HepG2 (cell line): Measurements from ENCODE around the gene OLFM3. TPM values are rescaled to one million over a fixed set of nuclear protein-coding genes. Genes with fewer than 3 reads are reported as not detected.

ENCODE experiments used
- ATAC-seq: fragments of 200-7000 bp; cut with Tn5 transposase; 3 replicates; pipeline ENCODE4 v1.9.1; 2020; ENCODE audit warnings: mild to moderate bottlenecking, moderate library complexity
- BruUV-seq: library from RNA; stranded (reverse); fragments of 400-500 nt; replicated peaks from 2 replicates; lab custom pipeline; 2021; lab: Mats Ljungman, UMichigan
- CTCF ChIA-PET: fragments of 300-600 bp; formaldehyde crosslinking; extraction: SDS; loops from one replicate; lab custom pipeline; 2021; ENCODE audit warnings: low total read pairs, inconsistent platforms, low intra/inter-chr PET ratio; lab: Yijun Ruan, JAX
- POLR2A ChIA-PET: fragments of 350-600 bp; sonication (Branson Sonifier 250); formaldehyde crosslinking; loops from one replicate; lab custom pipeline; 2020; ENCODE audit warnings: antibody characterized with exemption, inconsistent platforms; lab: Yijun Ruan, JAX
- DNase-seq: peaks from one replicate; pipeline ENCODE4 v3.0.0-alpha.2; 2015; ENCODE audit warnings: low spot score
- FAIRE-seq: peaks from 3 replicates; lab custom pipeline; 2011; peaks lifted over from hg19 to GRCh38; lab: Jason Lieb, UNC
- H2AFZ ChIP-seq: one replicate; pipeline ENCODE4 v1.6.1; 2011; ENCODE audit warnings: low read length, inconsistent platforms
- H3K27ac ChIP-seq: fragments of 300-600 bp; 3 replicates; pipeline ENCODE4 v1.8.0; 2011; ENCODE audit warnings: mixed run types, mild to moderate bottlenecking, mixed read lengths, low read length, inconsistent platforms; ENCODE audit not compliant: insufficient read depth; ENCODE audit errors: extremely low read length
- H3K27me3 ChIP-seq, 2 experiments: fragments of 200-600 bp in 1 of 2; 2 replicates in 1 of 2; 3 replicates in 1 of 2; pipeline versions ENCODE4 v1.6.0 to v1.8.0; 2011; ENCODE audit warnings: low read length in 2 of 2, mild to moderate bottlenecking in 2 of 2, moderate library complexity in 2 of 2, inconsistent platforms in 1 of 2; ENCODE audit not compliant: insufficient read depth in 2 of 2, control insufficient read depth in 1 of 2
- H3K36me3 ChIP-seq, 2 experiments: fragments of 200-600 bp in 1 of 2; replicated peaks in 1 of 2; 2 replicates in 1 of 2; 3 replicates in 1 of 2; pipeline versions ENCODE4 v1.5.1 to v1.8.0; 2011; ENCODE audit warnings: low read length in 2 of 2, inconsistent platforms in 1 of 2; ENCODE audit not compliant: insufficient read depth in 2 of 2, control insufficient read depth in 1 of 2
- H3K4me1 ChIP-seq: 2 replicates; pipeline ENCODE4 v1.5.1; 2012; ENCODE audit warnings: low read length, inconsistent platforms; ENCODE audit not compliant: insufficient read depth
- H3K4me2 ChIP-seq: 2 replicates; pipeline ENCODE4 v1.6.0; 2011; ENCODE audit warnings: low read depth, low read length, inconsistent platforms
- H3K4me3 ChIP-seq, 3 experiments: fragments of 200-600 bp in 1 of 3; sonication (generic), shearing (Covaris generic) in 1 of 3; replicated peaks in 1 of 3; 2 replicates each; pipeline ENCODE4 v1.5.1; 2011 to 2016; ENCODE audit warnings: low read length in 3 of 3, inconsistent platforms in 2 of 3, low read depth in 2 of 3, mild to moderate bottlenecking in 2 of 3, control low read depth in 1 of 3, mixed read lengths in 1 of 3; ENCODE audit not compliant: insufficient read depth in 1 of 3
- H3K79me2 ChIP-seq: one replicate; pipeline ENCODE4 v1.6.1; 2011; ENCODE audit warnings: low read length, inconsistent platforms; ENCODE audit not compliant: insufficient read depth
- H3K9ac ChIP-seq: 2 replicates; pipeline ENCODE4 v1.6.0; 2011; ENCODE audit warnings: mild to moderate bottlenecking, low read depth, low read length, inconsistent platforms; ENCODE audit not compliant: insufficient read depth
- H3K9me3 ChIP-seq: 2 replicates; pipeline ENCODE4 v1.5.1; 2012; ENCODE audit warnings: mild to moderate bottlenecking, low read length
- H4K20me1 ChIP-seq: 2 replicates; pipeline ENCODE4 v1.6.0; 2011; ENCODE audit warnings: inconsistent platforms, mild to moderate bottlenecking, low read length, moderate library complexity; ENCODE audit not compliant: insufficient read depth
- FLYWCH1 ChIP-seq: sonication (generic); formaldehyde crosslinking; IDR thresholded peaks from 2 replicates; pipeline ENCODE4 v1.8.1; 2023; ENCODE audit warnings: mild to moderate bottlenecking, missing genetic modification reagents
- JDP2 ChIP-seq: sonication (generic); formaldehyde crosslinking; IDR thresholded peaks from 2 replicates; pipeline ENCODE4 v1.8.1; 2022; ENCODE audit warnings: missing genetic modification reagents, borderline replicate concordance
- PHF5A ChIP-seq: IDR thresholded peaks from one replicate; pipeline ENCODE4 v1.6.1; 2018; ENCODE audit warnings: low read depth, missing genetic modification reagents; ENCODE audit not compliant: unreplicated experiment
- SMYD3 ChIP-seq: sonication (generic); formaldehyde crosslinking; IDR thresholded peaks from 2 replicates; pipeline ENCODE4 v1.8.1; 2023; ENCODE audit warnings: mild to moderate bottlenecking, missing genetic modification reagents
- ZBTB38 ChIP-seq: sonication (generic); formaldehyde crosslinking; IDR thresholded peaks from 2 replicates; pipeline ENCODE4 v1.5.1; 2020; ENCODE audit warnings: mild to moderate bottlenecking, missing genetic modification reagents
- ZNF138 ChIP-seq: sonication (generic); formaldehyde crosslinking; IDR thresholded peaks from 2 replicates; pipeline ENCODE4 v1.5.0; 2020; ENCODE audit warnings: mild to moderate bottlenecking, low read depth, missing genetic modification reagents
- ZNF530 ChIP-seq: sonication (generic); formaldehyde crosslinking; IDR thresholded peaks from 2 replicates; pipeline ENCODE4 v1.5.0; 2020; ENCODE audit warnings: low read depth, mild to moderate bottlenecking, missing genetic modification reagents
- ZNF780A ChIP-seq: sonication (generic); formaldehyde crosslinking; IDR thresholded peaks from 2 replicates; pipeline ENCODE4 v1.8.0; 2022; ENCODE audit warnings: mild to moderate bottlenecking, missing genetic modification reagents, moderate library complexity
- WGBS: methylation state at CpG from one replicate; pipeline ENCODE4 v1.1.6; 2017; ENCODE audit warnings: low lambda C conversion rate; 5-methylcytosine and 5-hydroxymethylcytosine counted together
- in situ Hi-C: cut with HindIII; loops from 2 replicates; pipeline ENCODE4 v1.10.0; 2017; ENCODE audit warnings: low pct_unique_long_range_greater_than_20kb; ENCODE audit not compliant: extremely low pct_ligation_motif_present
- intact Hi-C: fragments of 100-400 bp; cut with micrococcal nuclease; formaldehyde crosslinking; loops from one replicate; pipeline ENCODE4 v1.10.0; 2022; ENCODE audit not compliant: unreplicated experiment
- polyA plus RNA-seq, 8 experiments: library from polyadenylated mRNA; depleted of rRNA in 3 of 8; stranded (reverse) in 7 of 8; unstranded in 1 of 8; fragments of >200 nt; fragmentation: Illumina TruSeq in 4 of 8; extraction: Trizol in 4 of 8; gene quantifications; 2 replicates each; pipeline versions ENCODE4 v1.2.1 to v1.2.3, GENCODE V29; 2011 to 2016; ENCODE audit warnings: low read depth in 4 of 8, missing spikeins in 1 of 8, mixed read lengths in 1 of 8; ENCODE audit not compliant: insufficient read depth in 1 of 8
- total RNA-seq, 5 experiments: library from RNA; depleted of rRNA; stranded (reverse); fragments of >200 nt; fragmentation: Illumina TruSeq; extraction: Trizol; gene quantifications; 2 replicates each; pipeline ENCODE4 v1.2.3, GENCODE V29; 2016; ENCODE audit warnings: low read depth in 1 of 5
- TF ChIP-seq, protein P1 (sequence below): fragments of 450-650 bp; IDR thresholded peaks from 2 replicates; pipeline ENCODE4 v1.6.1; 2016
- TF ChIP-seq, protein P2 (sequence below): IDR thresholded peaks from 2 replicates; pipeline ENCODE4 v1.6.1; 2016; ENCODE audit warnings: low read depth, control low read depth

OLFM3 gene
- total and polyA plus RNA-seq, 2 of the 13 experiments (the other 11 are each of a cell fraction or from before 2014, with no cell fraction given), result not detected

DNA sequence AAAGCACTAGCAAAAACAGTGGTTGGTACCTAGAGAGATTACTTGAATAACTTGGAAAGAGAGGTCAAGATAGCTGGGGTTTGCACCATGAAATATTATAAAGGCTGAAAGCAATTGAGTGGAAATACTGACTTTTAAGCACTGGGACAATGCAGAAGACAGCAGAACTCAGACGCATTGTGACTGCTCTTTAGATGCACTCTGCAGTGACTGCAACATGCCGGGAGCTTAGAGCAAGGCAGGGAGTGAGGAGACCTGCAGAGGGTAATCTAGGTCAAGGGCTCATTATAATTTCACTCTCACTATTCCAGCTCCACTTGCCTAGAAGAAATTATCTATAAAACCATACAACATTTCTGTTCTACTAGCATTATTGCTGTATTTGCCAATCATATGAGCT, 36.6 kb downstream of the OLFM3 start (continued):
- TF ChIP-seq PHF5A (CRISPR knock-in tag), result no peak
- TF ChIP-seq, protein P1, sequence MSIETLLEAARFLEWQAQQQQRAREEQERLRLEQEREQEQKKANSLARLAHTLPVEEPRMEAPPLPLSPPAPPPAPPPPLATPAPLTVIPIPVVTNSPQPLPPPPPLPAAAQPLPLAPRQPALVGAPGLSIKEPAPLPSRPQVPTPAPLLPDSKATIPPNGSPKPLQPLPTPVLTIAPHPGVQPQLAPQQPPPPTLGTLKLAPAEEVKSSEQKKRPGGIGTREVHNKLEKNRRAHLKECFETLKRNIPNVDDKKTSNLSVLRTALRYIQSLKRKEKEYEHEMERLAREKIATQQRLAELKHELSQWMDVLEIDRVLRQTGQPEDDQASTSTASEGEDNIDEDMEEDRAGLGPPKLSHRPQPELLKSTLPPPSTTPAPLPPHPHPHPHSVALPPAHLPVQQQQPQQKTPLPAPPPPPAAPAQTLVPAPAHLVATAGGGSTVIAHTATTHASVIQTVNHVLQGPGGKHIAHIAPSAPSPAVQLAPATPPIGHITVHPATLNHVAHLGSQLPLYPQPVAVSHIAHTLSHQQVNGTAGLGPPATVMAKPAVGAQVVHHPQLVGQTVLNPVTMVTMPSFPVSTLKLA, result no peak
- TF ChIP-seq SMYD3 (CRISPR knock-in tag), result no peak
- TF ChIP-seq ZNF780A (CRISPR knock-in tag), result no peak
- TF ChIP-seq ZNF530, result no peak
- TF ChIP-seq ZBTB38 (CRISPR knock-in tag), result no peak
- TF ChIP-seq, protein P2, sequence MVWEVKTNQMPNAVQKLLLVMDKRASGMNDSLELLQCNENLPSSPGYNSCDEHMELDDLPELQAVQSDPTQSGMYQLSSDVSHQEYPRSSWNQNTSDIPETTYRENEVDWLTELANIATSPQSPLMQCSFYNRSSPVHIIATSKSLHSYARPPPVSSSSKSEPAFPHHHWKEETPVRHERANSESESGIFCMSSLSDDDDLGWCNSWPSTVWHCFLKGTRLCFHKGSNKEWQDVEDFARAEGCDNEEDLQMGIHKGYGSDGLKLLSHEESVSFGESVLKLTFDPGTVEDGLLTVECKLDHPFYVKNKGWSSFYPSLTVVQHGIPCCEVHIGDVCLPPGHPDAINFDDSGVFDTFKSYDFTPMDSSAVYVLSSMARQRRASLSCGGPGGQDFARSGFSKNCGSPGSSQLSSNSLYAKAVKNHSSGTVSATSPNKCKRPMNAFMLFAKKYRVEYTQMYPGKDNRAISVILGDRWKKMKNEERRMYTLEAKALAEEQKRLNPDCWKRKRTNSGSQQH, result no peak

DNA sequence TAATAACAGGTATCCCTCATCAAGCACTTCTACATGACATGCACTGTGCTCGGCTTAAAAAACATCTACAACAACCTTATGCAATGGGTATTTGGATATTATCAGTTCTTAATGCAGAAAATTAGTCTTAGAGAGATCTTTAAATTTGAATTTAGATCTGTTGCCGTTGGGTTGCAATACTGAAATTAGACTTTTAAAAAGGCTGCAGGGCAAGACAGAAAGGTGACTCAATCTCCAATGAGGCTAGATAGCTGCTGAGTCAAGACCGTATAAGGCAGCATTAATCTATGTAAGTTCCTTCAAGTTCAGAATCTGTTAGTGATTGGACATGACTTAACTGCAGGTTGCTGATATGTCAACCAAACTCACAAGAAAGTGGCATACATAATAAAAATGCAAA, 37.3 kb downstream of the OLFM3 start:
- Histone ChIP-seq H2AFZ (no peak overlapping the region), H3K27me3 (no peaks in the 10 kb centered on the region), H3K27ac (no peak overlapping the region), H3K79me2 (no peaks in the 10 kb centered on the region), H3K9ac (no peak overlapping the region), H3K36me3 (no peaks in the 10 kb centered on the region), H3K4me3 (no peak overlapping the region), H3K4me1 (no peaks in the 10 kb centered on the region), H3K4me2 (no peak overlapping the region), H4K20me1 (no peaks in the 10 kb centered on the region), H3K9me3 (no peaks in the 10 kb centered on the region)
- DNase-seq (no peak), ATAC-seq (no peak), FAIRE-seq (no peak)
- intact Hi-C loops, result no loop called here
- ChIA-PET CTCF (no interaction called here), POLR2A (no interaction called here)
- BruUV-seq, result no TSS peak
- in situ Hi-C loops, result no loop called here
- TF ChIP-seq FLYWCH1 (CRISPR knock-in tag), result no peak
- TF ChIP-seq JDP2 (CRISPR knock-in tag), result no peak
- TF ChIP-seq ZNF138, result no peak
- WGBS, result 0% methylated on average over 3 of the region's 3 CpGs
